Peyer's patch (tissue), 4 donors: ENCODE data around the gene ZMIZ1. TPM values are rescaled to one million over a fixed set of nuclear protein-coding genes. Genes with fewer than 3 reads are reported as not detected.

Experiments used
- DNase-seq, 3 donors: peaks; one replicate each; pipeline ENCODE4 v3.0.0-alpha.2; 2017 to 2019
- H3K27ac ChIP-seq, 4 donors: fragments of 200-600 bp; sonication (generic); one replicate each; pipeline ENCODE4 v1.5.1; 2016 to 2019
- H3K27me3 ChIP-seq, 2 donors: fragments of 200-600 bp; sonication (generic); one replicate each; pipeline ENCODE4 v1.5.1; 2019
- H3K36me3 ChIP-seq, 3 donors: fragments of 200-600 bp; sonication (generic); one replicate each; pipeline ENCODE4 v1.5.1; 2016 to 2019
- H3K4me1 ChIP-seq, 4 donors: fragments of 200-600 bp; sonication (generic); one replicate each; pipeline ENCODE4 v1.5.1; 2016 to 2019
- H3K4me3 ChIP-seq, 4 donors: fragments of 200-600 bp; sonication (generic); 1 replicate in 3 of 4; 2 replicates in 1 of 4; pipeline ENCODE4 v1.5.1; 2016 to 2019; ENCODE audit warnings: mild to moderate bottlenecking in 1 of 4
- H3K9me3 ChIP-seq, 4 donors: fragments of 200-600 bp; sonication (generic); one replicate each; pipeline ENCODE4 v1.5.1; 2016 to 2019; ENCODE audit warnings: mild to moderate bottlenecking in 1 of 4
- CTCF ChIP-seq, 6 experiments: fragments of 450-650 bp in 4 of 6; fragments of 200-600 bp in 2 of 6; sonication (generic) in 1 of 6; IDR thresholded peaks; one replicate each; pipeline ENCODE4 v1.5.1; 2017 to 2019; ENCODE audit warnings: antibody characterized with exemption in 6 of 6, mild to moderate bottlenecking in 3 of 6, moderate library complexity in 1 of 6
- POLR2A ChIP-seq, 2 donors: fragments of 450-650 bp; IDR thresholded peaks; one replicate each; pipeline ENCODE4 v1.5.1; 2017; ENCODE audit warnings: antibody characterized with exemption in 2 of 2, mild to moderate bottlenecking in 2 of 2, moderate library complexity in 2 of 2
- total RNA-seq, 4 donors: library from RNA; depleted of rRNA; stranded (reverse); fragments of >200 nt; gene quantifications; one replicate each; pipeline ENCODE4 v1.1.0, GENCODE V29; 2016

ZMIZ1 gene
- total RNA-seq, 4 donors from 2014 or later, result 40.4 to 86.7 (median 73.2) TPM

- H3K4me3 ChIP-seq, result no peak overlapping the region
- no peaks in the 10 kb centered on the region for H3K27me3 ChIP-seq
- DNase-seq, result no peak
- TF ChIP-seq POLR2A (IDR thresholded peaks at IDR 0.05) (no peak), CTCF (IDR thresholded peaks at IDR 0.05) (no peak)
- peaks cover 0 to 40% (median 0%) of the 10 kb centered on the region in 3 donors for H3K36me3 ChIP-seq
- H3K9me3 ChIP-seq, result no peaks in the 10 kb centered on the region
- H3K4me1 ChIP-seq, result peaks cover 0 to 52% (median 0%) of the 10 kb centered on the region in 4 donors
- H3K27ac ChIP-seq, result no peak overlapping the region
These were observed 60.7 kb downstream of the ZMIZ1 start for GRCh38 chr10:79129361-79129997.

GRCh38 chr10:79130255-79130654, 61.5 kb downstream of the ZMIZ1 start:
- no peaks in the 10 kb centered on the region for H3K9me3 ChIP-seq
- peak overlapping the region in 1 of 4 donors; percentile 5 for H3K27ac ChIP-seq
- TF ChIP-seq POLR2A (IDR thresholded peaks at IDR 0.05), result no peak
- TF ChIP-seq CTCF (IDR thresholded peaks at IDR 0.05), result no peak
- no peak for DNase-seq
- H3K36me3 ChIP-seq, result peaks cover 0 to 32% (median 0%) of the 10 kb centered on the region in 3 donors
- peaks cover 0 to 45% (median 0%) of the 10 kb centered on the region in 4 donors for H3K4me1 ChIP-seq
- H3K27me3 ChIP-seq, result no peaks in the 10 kb centered on the region
- H3K4me3 ChIP-seq, result no peak overlapping the region

- H3K36me3 ChIP-seq, result peaks cover 0 to 26% (median 0%) of the 10 kb centered on the region in 3 donors
These were observed 62.1 kb downstream of the ZMIZ1 start for GRCh38 chr10:79130846-79131245.

GRCh38 chr10:79131836-79132631, 63.3 kb downstream of the ZMIZ1 start:
- H3K27ac ChIP-seq, result no peak overlapping the region
- no peak overlapping the region for H3K4me3 ChIP-seq
- H3K36me3 ChIP-seq, result peaks cover 0 to 24% (median 0%) of the 10 kb centered on the region in 3 donors
- H3K27me3 ChIP-seq, result no peaks in the 10 kb centered on the region
- TF ChIP-seq POLR2A (IDR thresholded peaks at IDR 0.05), result no peak
- TF ChIP-seq CTCF (IDR thresholded peaks at IDR 0.05), result no peak
- no peaks in the 10 kb centered on the region for H3K9me3 ChIP-seq
- DNase-seq, result no peak
- H3K4me1 ChIP-seq, result peaks cover 0 to 48% (median 5%) of the 10 kb centered on the region in 4 donors

More at GRCh38 chr10:79130846-79131245, 62.1 kb downstream of the ZMIZ1 start:
- Histone ChIP-seq H3K4me1 (peaks cover 0 to 48% (median 0%) of the 10 kb centered on the region in 4 donors), H3K4me3 (no peak overlapping the region), H3K27me3 (no peaks in the 10 kb centered on the region), H3K27ac (peak overlapping the region in 1 of 4 donors; percentile 5), H3K9me3 (no peaks in the 10 kb centered on the region)
- TF ChIP-seq CTCF (IDR thresholded peaks at IDR 0.05), result no peak
- TF ChIP-seq POLR2A (IDR thresholded peaks at IDR 0.05), result no peak
- DNase-seq, result no peak

GRCh38 chr10:79132681-79133381, 64.1 kb downstream of the ZMIZ1 start:
- no peaks in the 10 kb centered on the region for H3K27me3 ChIP-seq
- H3K4me3 ChIP-seq, result no peak overlapping the region
- no peak for DNase-seq
- TF ChIP-seq CTCF (IDR thresholded peaks at IDR 0.05) (no peak), POLR2A (IDR thresholded peaks at IDR 0.05) (no peak)
- H3K27ac ChIP-seq, result no peak overlapping the region
- H3K9me3 ChIP-seq, result no peaks in the 10 kb centered on the region
- H3K4me1 ChIP-seq, result peaks cover 0 to 48% (median 12%) of the 10 kb centered on the region in 4 donors
- H3K36me3 ChIP-seq, result peaks cover 0 to 24% (median 0%) of the 10 kb centered on the region in 3 donors
